Transverse colon (tissue), 4 donors: ENCODE data around the gene MRFAP1.

Experiments used
- EP300 ChIP-seq: sonication (generic); formaldehyde crosslinking; IDR thresholded peaks from one replicate; pipeline ENCODE4 v1.6.1; 2017; ENCODE audit warnings: antibody characterized with exemption, low read depth
- POLR2A ChIP-seq: fragments of 450-650 bp; IDR thresholded peaks from one replicate; pipeline ENCODE4 v1.6.1; 2016; ENCODE audit warnings: antibody characterized with exemption, mild to moderate bottlenecking, moderate library complexity
- POLR2AphosphoS5 ChIP-seq, 3 donors: sonication (generic); formaldehyde crosslinking; IDR thresholded peaks; one replicate each; pipeline ENCODE4 v1.6.1; 2016; ENCODE audit warnings: antibody characterized with exemption in 3 of 3
- TF ChIP-seq, protein P1 (sequence below), 5 experiments: fragments of 200-600 bp in 3 of 5; fragments of 450-650 bp in 2 of 5; sonication (generic) in 3 of 5; IDR thresholded peaks; 1 replicate in 2 of 5; 2 replicates in 3 of 5; pipeline ENCODE4 v1.5.1; 2016 to 2017; ENCODE audit warnings: antibody characterized with exemption in 5 of 5, inconsistent platforms in 3 of 5, mild to moderate bottlenecking in 2 of 5, moderate library complexity in 1 of 5

DNA sequence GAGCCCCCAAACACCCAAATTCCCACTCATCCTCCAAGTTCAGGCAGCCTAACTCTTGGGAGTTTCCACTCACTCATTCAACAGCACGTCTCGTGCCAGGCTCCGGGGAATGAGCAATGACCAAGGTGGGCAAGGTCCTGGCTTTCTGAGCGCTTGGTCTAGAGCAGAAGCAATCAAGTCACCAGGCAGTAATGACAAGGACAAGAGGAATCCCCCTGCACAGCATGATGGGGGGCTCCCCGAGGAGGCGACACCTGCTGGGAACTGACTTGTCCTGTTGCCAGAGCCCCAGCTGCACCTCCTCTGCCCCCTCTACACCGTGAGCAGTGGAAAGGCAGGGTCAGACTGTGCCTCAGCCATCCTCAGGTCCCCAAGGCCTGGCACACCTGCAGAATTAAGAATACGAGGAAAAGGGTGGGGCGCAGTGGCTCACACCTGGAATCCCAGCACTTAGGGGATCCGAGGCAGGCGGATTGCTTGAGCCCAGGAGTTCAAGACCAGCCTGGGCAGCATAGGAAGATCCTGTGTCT lies 25.7 kb upstream of the MRFAP1 start:
- TF ChIP-seq, protein P1, sequence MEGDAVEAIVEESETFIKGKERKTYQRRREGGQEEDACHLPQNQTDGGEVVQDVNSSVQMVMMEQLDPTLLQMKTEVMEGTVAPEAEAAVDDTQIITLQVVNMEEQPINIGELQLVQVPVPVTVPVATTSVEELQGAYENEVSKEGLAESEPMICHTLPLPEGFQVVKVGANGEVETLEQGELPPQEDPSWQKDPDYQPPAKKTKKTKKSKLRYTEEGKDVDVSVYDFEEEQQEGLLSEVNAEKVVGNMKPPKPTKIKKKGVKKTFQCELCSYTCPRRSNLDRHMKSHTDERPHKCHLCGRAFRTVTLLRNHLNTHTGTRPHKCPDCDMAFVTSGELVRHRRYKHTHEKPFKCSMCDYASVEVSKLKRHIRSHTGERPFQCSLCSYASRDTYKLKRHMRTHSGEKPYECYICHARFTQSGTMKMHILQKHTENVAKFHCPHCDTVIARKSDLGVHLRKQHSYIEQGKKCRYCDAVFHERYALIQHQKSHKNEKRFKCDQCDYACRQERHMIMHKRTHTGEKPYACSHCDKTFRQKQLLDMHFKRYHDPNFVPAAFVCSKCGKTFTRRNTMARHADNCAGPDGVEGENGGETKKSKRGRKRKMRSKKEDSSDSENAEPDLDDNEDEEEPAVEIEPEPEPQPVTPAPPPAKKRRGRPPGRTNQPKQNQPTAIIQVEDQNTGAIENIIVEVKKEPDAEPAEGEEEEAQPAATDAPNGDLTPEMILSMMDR (IDR thresholded peaks at IDR 0.05): no peak
- TF ChIP-seq POLR2AphosphoS5 (IDR thresholded peaks at IDR 0.05): no peak
- no peak for TF ChIP-seq POLR2A
- TF ChIP-seq EP300: no peak
